Epithelial cell of esophagus (primary cell): ENCODE data around the gene RFFL.
"Not testable (repeated sequence)": the region's sequence is repeated elsewhere in the genome, so short reads cannot be mapped to it uniquely, and the experiment has no call there.

Experiments
- DNase-seq: peaks from one replicate; pipeline ENCODE4 v3.0.0; 2010; ENCODE audit warnings: low read depth
- H3K4me3 ChIP-seq: 2 replicates; pipeline ENCODE4 v1.5.1; 2011; ENCODE audit warnings: mild to moderate bottlenecking, low read length, control low read depth
- TF ChIP-seq, protein P1 (sequence below): IDR thresholded peaks from 2 replicates; pipeline ENCODE4 v1.5.1; 2011; ENCODE audit warnings: low read depth, mild to moderate bottlenecking, low read length, control low read depth, inconsistent platforms; ENCODE audit not compliant: insufficient read depth; ENCODE audit errors: missing control alignments

RFFL gene

DNA sequence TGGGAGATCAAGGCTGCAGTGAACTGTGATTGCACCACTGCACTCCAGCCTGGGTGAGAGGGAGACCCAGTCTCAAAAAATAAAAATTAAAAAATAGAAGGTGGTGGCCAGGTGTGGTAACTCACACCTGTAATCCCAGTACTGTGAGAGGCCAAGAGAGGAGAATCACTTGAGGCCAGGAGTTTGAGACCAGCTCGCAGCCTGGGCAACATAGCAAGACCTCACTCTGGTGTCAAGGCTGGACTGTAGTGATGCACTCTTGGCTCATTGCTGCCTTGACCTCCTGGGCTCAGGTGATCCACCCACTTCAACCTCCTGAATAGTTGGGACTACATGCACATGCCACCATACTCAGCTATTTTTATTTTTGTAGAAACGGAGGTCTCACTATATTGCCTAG lies 13.3 kb downstream of the RFFL start:
- TF ChIP-seq, protein P1, sequence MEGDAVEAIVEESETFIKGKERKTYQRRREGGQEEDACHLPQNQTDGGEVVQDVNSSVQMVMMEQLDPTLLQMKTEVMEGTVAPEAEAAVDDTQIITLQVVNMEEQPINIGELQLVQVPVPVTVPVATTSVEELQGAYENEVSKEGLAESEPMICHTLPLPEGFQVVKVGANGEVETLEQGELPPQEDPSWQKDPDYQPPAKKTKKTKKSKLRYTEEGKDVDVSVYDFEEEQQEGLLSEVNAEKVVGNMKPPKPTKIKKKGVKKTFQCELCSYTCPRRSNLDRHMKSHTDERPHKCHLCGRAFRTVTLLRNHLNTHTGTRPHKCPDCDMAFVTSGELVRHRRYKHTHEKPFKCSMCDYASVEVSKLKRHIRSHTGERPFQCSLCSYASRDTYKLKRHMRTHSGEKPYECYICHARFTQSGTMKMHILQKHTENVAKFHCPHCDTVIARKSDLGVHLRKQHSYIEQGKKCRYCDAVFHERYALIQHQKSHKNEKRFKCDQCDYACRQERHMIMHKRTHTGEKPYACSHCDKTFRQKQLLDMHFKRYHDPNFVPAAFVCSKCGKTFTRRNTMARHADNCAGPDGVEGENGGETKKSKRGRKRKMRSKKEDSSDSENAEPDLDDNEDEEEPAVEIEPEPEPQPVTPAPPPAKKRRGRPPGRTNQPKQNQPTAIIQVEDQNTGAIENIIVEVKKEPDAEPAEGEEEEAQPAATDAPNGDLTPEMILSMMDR = no peak
- DNase-seq = no peak
- H3K4me3 ChIP-seq = no peak overlapping the region

GRCh38 chr17:35048685-35049379 lies 14.7 kb downstream of the RFFL start:
- TF ChIP-seq, protein P1 = no peak
- no peak for DNase-seq
- no peak overlapping the region for H3K4me3 ChIP-seq

GRCh38 chr17:35046740-35047283 lies 16.7 kb downstream of the RFFL start:
- DNase-seq = peak; percentile 69
- H3K4me3 ChIP-seq = no peak overlapping the region
- TF ChIP-seq, protein P1 = no peak

DNA sequence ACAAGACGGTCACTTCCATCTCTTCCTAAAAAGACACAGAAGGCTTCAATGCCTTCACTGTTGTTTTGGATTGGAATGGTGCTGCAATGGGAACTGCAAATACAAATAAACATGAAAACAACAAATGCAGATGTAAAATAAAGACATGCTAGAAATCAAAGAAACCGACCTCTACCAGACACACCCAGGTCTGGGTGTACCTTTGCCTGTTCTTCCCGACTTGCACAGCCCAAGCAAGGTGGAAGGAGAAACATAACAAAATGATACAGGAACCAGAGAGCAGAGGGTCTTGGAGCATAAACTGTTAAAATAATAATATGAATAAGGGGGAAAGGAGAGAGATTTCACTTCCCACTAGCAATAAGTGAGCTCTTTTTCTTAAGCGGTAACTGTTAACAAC lies 17.3 kb downstream of the RFFL start:
- H3K4me3 ChIP-seq = no peak overlapping the region
- DNase-seq = no peak
- TF ChIP-seq, protein P1 = no peak

- DNase-seq, H3K4me3 ChIP-seq: not testable (repeated sequence)
Measured at GRCh38 chr17:35045458-35045979, 18.0 kb downstream of the RFFL start.

GRCh38 chr17:35044181-35044580 lies 19.3 kb downstream of the RFFL start:
- DNase-seq = no peak
- no peak overlapping the region for H3K4me3 ChIP-seq
- TF ChIP-seq, protein P1 = no peak

- TF ChIP-seq, protein P1 = no peak
- no peak for DNase-seq
- H3K4me3 ChIP-seq = no peak overlapping the region
Measured at GRCh38 chr17:35041390-35041789, 22.1 kb downstream of the RFFL start.
